ENCODE data around the gene LY86.
"Not testable (repeated sequence)": the region's sequence is repeated elsewhere in the genome, so short reads cannot be mapped to it uniquely, and the experiment has no call there.

The LY86 gene

GRCh38 chr6:6604015-6604414 lies 15.5 kb downstream of the LY86 start:
- no peaks in the 10 kb centered on the region for H3K4me1 ChIP-seq (ENCODE audit: low read length)
- no peaks in the 10 kb centered on the region for H3K9me3 ChIP-seq (ENCODE audit: insufficient read depth, low read length)
- H3K27me3 ChIP-seq (ENCODE audit: low read depth, low read length), result no peaks in the 10 kb centered on the region
- no peak for TF ChIP-seq EZH2phosphoT487 (IDR thresholded peaks at IDR 0.05; ENCODE audit: low read depth)
- TF ChIP-seq CTCF (IDR thresholded peaks at IDR 0.05; ENCODE audit: low read depth, low read length), result no peak
- no peak overlapping the region for H3K27ac ChIP-seq (ENCODE audit: low read length)
- H3K9ac ChIP-seq (ENCODE audit: low read length), result no peak overlapping the region
- H4K20me1 ChIP-seq (ENCODE audit: insufficient read depth, low read length), result no peaks in the 10 kb centered on the region
- H3K4me3 ChIP-seq (ENCODE audit: low read length), result no peak overlapping the region
- no peaks in the 10 kb centered on the region for H3K36me3 ChIP-seq (replicated peaks; ENCODE audit: low read depth, low read length)
- no peak overlapping the region for H3K4me2 ChIP-seq (ENCODE audit: low read length)
- no peaks in the 10 kb centered on the region for H3K79me2 ChIP-seq (ENCODE audit: low read length)
- no peak overlapping the region for H2AFZ ChIP-seq (ENCODE audit: low read depth, low read length)

GRCh38 chr6:6604566-6604965 lies 16.0 kb downstream of the LY86 start:
- no peaks in the 10 kb centered on the region for H3K79me2 ChIP-seq (ENCODE audit: low read length)
- H3K36me3 ChIP-seq (replicated peaks; ENCODE audit: low read depth, low read length), result no peaks in the 10 kb centered on the region
- H3K4me2 ChIP-seq (ENCODE audit: low read length), result no peak overlapping the region
- H3K4me3 ChIP-seq (ENCODE audit: low read length), result no peak overlapping the region
- H4K20me1 ChIP-seq (ENCODE audit: insufficient read depth, low read length), result no peaks in the 10 kb centered on the region
- no peaks in the 10 kb centered on the region for H3K27me3 ChIP-seq (ENCODE audit: low read depth, low read length)
- no peak overlapping the region for H3K9ac ChIP-seq (ENCODE audit: low read length)
- TF ChIP-seq CTCF (IDR thresholded peaks at IDR 0.05; ENCODE audit: low read depth, low read length), result no peak
- no peak for TF ChIP-seq EZH2phosphoT487 (IDR thresholded peaks at IDR 0.05; ENCODE audit: low read depth)
- no peak overlapping the region for H2AFZ ChIP-seq (ENCODE audit: low read depth, low read length)
- no peak overlapping the region for H3K27ac ChIP-seq (ENCODE audit: low read length)
- H3K9me3 ChIP-seq (ENCODE audit: insufficient read depth, low read length), result no peaks in the 10 kb centered on the region
- H3K4me1 ChIP-seq (ENCODE audit: low read length), result no peaks in the 10 kb centered on the region

GRCh38 chr6:6605873-6606272 lies 17.4 kb downstream of the LY86 start:
- Histone ChIP-seq H3K79me2 (ENCODE audit: low read length) (no peaks in the 10 kb centered on the region), H3K27ac (ENCODE audit: low read length) (no peak overlapping the region), H3K9ac (ENCODE audit: low read length) (no peak overlapping the region), H3K27me3 (ENCODE audit: low read depth, low read length) (no peaks in the 10 kb centered on the region), H4K20me1 (ENCODE audit: insufficient read depth, low read length) (no peaks in the 10 kb centered on the region), H3K4me3 (ENCODE audit: low read length) (no peak overlapping the region), H3K4me2 (ENCODE audit: low read length) (no peak overlapping the region), H3K4me1 (ENCODE audit: low read length) (peaks cover 12% of the 10 kb centered on the region), H3K9me3 (ENCODE audit: insufficient read depth, low read length) (no peaks in the 10 kb centered on the region), H2AFZ (ENCODE audit: low read depth, low read length) (no peak overlapping the region), H3K36me3 (replicated peaks; ENCODE audit: low read depth, low read length) (no peaks in the 10 kb centered on the region)
- no peak for TF ChIP-seq EZH2phosphoT487 (IDR thresholded peaks at IDR 0.05; ENCODE audit: low read depth)
- no peak for TF ChIP-seq CTCF (IDR thresholded peaks at IDR 0.05; ENCODE audit: low read depth, low read length)

GRCh38 chr6:6606391-6607030 lies 18.0 kb downstream of the LY86 start:
- not testable (repeated sequence) for H3K9me3 ChIP-seq (ENCODE audit: insufficient read depth, low read length); H3K79me2 ChIP-seq (ENCODE audit: low read length); H2AFZ ChIP-seq (ENCODE audit: low read depth, low read length)

More at GRCh38 chr6:6606391-6607030, 18.0 kb downstream of the LY86 start:
- H3K4me3 ChIP-seq (ENCODE audit: low read length); H3K27ac ChIP-seq (ENCODE audit: low read length); H3K36me3 ChIP-seq (replicated peaks; ENCODE audit: low read depth, low read length); H3K4me2 ChIP-seq (ENCODE audit: low read length); H3K9ac ChIP-seq (ENCODE audit: low read length); H4K20me1 ChIP-seq (ENCODE audit: insufficient read depth, low read length); H3K27me3 ChIP-seq (ENCODE audit: low read depth, low read length): not testable (repeated sequence)
- peaks cover 13% of the 10 kb centered on the region for H3K4me1 ChIP-seq (ENCODE audit: low read length)
